Measurements from ENCODE around the gene DHODH.
"Not testable (repeated sequence)": the region's sequence is repeated elsewhere in the genome, so short reads cannot be mapped to it uniquely, and the experiment has no call there.

Gene DHODH

DNA sequence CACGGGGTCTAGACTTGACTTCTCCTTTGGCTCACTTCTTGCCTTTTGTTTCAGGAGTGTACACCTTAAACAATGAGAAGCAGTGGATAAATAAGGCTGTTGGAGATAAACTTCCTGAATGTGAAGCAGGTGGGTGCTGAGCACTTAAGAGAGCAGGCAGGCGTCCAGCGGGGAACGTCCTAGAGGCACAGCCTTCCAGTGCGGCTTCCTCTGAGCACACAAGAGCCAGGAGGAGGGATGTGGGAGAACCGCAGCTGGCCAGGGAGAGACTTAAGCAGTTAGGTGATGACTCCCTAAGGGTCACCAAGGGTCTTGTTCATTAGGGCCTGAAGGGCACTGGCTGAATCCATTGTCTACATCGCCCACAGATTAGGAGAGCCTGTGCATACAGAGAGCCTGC is 50.5 kb downstream of the DHODH start:
- H3K36me3 Mint-ChIP-seq; H3K27ac Mint-ChIP-seq; H3K4me3 Mint-ChIP-seq; H3K9me3 Mint-ChIP-seq (ENCODE audit: low read depth); H3K27me3 Mint-ChIP-seq; H3K4me1 Mint-ChIP-seq (ENCODE audit: low read depth): not testable (repeated sequence)

DNA sequence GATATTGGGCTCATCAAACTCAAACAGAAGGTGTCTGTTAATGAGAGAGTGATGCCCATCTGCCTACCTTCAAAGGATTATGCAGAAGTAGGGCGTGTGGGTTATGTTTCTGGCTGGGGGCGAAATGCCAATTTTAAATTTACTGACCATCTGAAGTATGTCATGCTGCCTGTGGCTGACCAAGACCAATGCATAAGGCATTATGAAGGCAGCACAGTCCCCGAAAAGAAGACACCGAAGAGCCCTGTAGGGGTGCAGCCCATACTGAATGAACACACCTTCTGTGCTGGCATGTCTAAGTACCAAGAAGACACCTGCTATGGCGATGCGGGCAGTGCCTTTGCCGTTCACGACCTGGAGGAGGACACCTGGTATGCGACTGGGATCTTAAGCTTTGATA is 51.9 kb downstream of the DHODH start:
- peaks cover 6% of the 10 kb centered on the region for H3K36me3 Mint-ChIP-seq
- H3K27me3 Mint-ChIP-seq = no peaks in the 10 kb centered on the region
- no peaks in the 10 kb centered on the region for H3K9me3 Mint-ChIP-seq (ENCODE audit: low read depth)
- no peak overlapping the region for H3K27ac Mint-ChIP-seq
- no peak overlapping the region for H3K4me3 Mint-ChIP-seq
- no peaks in the 10 kb centered on the region for H3K4me1 Mint-ChIP-seq (ENCODE audit: low read depth)

DNA sequence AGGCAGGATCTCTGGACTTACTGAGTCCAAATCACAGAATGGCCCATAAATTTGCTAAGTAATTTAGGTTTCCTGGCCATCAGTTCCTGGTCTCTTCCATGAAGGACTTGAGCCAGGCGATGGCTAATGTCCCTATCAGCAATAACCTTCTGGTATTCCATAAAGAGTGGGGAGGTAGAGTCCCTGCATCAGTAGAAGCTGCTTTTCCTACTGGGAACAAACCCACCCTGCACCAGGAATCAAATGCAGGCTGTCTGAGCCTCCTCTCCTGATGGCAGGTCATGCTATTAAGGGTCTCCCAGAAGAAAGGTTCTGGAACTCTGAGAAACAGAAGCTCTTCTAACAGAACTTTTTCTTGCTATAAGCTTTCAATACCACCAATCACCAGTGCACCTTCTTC is 53.0 kb downstream of the DHODH start:
- H3K27ac Mint-ChIP-seq = no peak overlapping the region
- H3K27me3 Mint-ChIP-seq = no peaks in the 10 kb centered on the region
- H3K4me1 Mint-ChIP-seq (ENCODE audit: low read depth) = no peaks in the 10 kb centered on the region
- peaks cover 3% of the 10 kb centered on the region for H3K36me3 Mint-ChIP-seq
- H3K4me3 Mint-ChIP-seq = no peak overlapping the region
- no peaks in the 10 kb centered on the region for H3K9me3 Mint-ChIP-seq (ENCODE audit: low read depth)

DNA sequence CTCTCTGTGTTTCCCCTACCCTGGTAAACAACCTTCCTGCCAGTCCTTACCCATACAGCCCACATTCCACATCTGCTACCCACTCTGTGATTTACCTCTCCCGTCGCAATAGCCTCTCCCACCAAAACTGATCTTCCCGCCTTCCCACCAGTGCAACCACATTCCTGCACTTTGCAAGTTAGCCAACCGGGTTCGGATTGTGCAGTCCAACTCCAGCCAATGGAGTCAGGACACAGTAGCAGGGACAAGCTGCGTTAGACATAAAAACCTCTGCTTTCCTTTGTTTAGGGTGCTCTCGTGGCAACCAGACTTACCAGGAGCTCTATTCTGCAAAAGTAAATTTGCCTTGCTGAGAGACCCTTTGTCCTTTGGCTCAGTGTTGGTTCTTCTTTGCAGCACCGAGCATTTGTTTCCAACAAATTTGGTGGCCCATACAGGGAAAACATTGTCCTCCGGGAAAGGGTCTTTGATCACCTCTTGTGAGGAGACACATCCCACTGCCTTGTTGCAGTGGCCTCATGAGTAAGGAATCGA is 55.9 kb downstream of the DHODH start:
- H3K4me3 Mint-ChIP-seq = no peak overlapping the region
- H3K27me3 Mint-ChIP-seq = no peaks in the 10 kb centered on the region

DNA sequence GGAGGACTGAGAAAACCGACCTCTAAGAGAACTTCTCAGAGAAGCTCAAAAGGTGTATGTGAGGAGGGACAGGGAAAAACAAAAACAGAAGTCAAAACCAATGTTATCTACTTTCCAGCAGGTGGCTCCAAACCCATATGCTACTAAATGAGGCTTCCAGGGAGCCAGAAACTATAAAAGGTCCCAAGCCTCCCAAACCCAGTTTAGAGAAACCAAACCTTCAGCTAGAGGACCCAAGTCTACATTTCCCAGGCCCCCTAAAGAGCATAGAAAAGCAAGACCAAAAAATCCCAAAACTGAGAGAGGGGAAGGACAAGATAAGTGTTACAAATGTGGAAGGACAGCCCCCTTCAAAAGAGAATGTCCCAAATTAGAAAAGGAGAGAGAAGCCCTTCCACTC is 58.2 kb downstream of the DHODH start:
- H3K9me3 Mint-ChIP-seq (ENCODE audit: low read depth) = no peaks in the 10 kb centered on the region
- H3K27ac Mint-ChIP-seq = no peak overlapping the region

More for the DNA sequence above, 55.9 kb downstream of the DHODH start:
- Mint-ChIP-seq H3K9me3 (ENCODE audit: low read depth) (no peaks in the 10 kb centered on the region), H3K36me3 (peaks cover 3% of the 10 kb centered on the region), H3K27ac (no peak overlapping the region), H3K4me1 (ENCODE audit: low read depth) (no peaks in the 10 kb centered on the region)

DNA sequence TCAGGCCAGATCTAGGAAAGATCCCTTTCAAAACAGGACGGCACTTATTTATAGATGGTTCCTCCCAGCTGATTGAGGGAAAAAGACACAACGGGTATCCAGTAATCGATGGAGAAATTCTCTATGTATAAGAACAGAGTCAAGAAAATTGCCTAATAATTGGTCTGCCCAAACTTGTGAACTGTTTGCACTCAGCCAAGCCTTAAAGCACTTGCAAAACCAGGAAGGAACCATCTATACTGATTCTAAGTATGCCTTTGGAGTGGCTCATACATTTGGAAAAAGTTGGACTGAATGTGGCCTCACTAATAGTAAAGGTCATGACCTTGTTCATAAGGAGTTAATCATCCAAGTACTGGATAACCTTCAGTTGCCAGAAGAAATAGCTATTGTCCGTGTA is 60.4 kb downstream of the DHODH start:
- H3K27ac Mint-ChIP-seq = no peak overlapping the region
- no peaks in the 10 kb centered on the region for H3K27me3 Mint-ChIP-seq
- no peaks in the 10 kb centered on the region for H3K9me3 Mint-ChIP-seq (ENCODE audit: low read depth)
- peaks cover 3% of the 10 kb centered on the region for H3K36me3 Mint-ChIP-seq
- no peaks in the 10 kb centered on the region for H3K4me1 Mint-ChIP-seq (ENCODE audit: low read depth)
- H3K4me3 Mint-ChIP-seq = no peak overlapping the region

More for the DNA sequence above, 58.2 kb downstream of the DHODH start:
- Mint-ChIP-seq H3K4me3 (no peak overlapping the region), H3K27me3 (no peaks in the 10 kb centered on the region), H3K4me1 (ENCODE audit: low read depth) (no peaks in the 10 kb centered on the region), H3K36me3 (peaks cover 3% of the 10 kb centered on the region)

DNA sequence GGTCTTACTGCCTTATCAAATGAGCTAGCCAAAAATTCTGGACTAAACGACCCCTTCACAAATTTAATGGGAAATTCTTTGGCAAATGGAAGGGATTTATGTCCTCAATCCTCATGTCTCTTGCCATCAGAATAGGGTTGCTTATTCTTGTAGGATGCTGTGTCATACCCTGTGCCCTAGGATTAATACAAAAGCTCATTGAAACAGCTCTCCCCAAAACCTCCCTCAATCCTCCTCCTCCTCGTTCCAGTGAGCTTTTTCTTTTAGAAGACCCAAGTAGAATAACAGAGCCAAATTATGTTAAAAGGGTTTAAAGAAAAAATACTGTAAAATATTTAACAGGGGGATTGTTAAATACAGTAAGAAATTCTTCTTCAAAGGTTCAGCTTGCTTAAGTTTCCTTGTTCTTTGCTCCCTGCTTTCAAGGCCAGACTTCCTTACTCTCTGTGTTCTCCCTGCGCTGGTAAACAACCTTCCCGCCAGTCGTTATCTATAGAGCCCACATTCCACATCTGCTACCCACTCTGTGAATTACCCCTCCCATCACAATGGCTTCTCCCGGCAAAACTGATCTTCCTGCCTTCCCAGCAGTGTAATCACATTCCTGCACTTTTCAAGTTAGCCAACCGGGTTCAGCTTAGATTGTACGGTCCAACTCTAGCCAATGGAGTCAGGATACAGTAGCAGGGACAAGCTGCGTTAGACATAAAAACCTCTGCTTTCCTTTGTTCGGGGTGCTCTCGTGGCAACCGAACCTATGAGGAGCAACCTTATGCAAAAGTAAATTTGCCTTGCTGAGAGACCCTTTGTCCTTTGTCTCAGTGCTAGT is 64.2 kb downstream of the DHODH start:
- no peaks in the 10 kb centered on the region for H3K27me3 Mint-ChIP-seq
- no peaks in the 10 kb centered on the region for H3K9me3 Mint-ChIP-seq (ENCODE audit: low read depth)
- no peak overlapping the region for H3K4me3 Mint-ChIP-seq
- no peaks in the 10 kb centered on the region for H3K36me3 Mint-ChIP-seq
- no peak overlapping the region for H3K27ac Mint-ChIP-seq
- no peaks in the 10 kb centered on the region for H3K4me1 Mint-ChIP-seq (ENCODE audit: low read depth)

DNA sequence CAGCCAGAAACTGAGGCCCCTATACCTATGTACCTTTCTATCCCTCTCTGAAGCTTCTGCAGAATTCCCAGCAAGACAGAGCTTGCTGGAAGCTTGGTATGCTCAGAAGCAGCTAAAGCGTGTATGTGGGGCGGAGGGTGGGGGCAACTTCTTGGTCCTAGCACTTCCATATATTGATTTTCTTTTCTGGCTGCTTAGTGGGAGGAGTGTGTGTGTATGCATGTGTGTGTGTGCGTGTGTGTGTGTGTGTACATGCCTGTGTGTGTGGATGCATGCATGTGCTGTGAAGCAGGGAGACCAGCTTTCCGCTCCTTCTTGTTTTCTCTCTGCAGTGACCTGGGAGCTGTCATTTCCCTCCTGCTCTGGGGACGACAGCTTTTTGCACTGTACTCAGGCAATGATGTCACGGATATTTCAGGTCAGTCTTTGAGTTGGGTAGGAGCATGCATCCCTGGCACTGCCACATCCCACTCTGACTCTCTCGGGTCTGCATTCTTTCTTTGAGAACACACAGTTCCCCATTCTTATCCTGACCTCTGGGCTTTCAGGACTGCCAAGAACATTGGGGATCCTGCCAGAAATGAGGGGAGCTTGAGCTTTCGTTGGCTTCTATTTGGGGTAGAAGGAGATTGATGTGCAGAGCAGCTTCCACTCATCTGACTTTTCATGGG is 65.2 kb downstream of the DHODH start:
- Mint-ChIP-seq H3K36me3 (no peaks in the 10 kb centered on the region), H3K9me3 (ENCODE audit: low read depth) (no peaks in the 10 kb centered on the region), H3K27me3 (no peaks in the 10 kb centered on the region), H3K4me3 (no peak overlapping the region), H3K27ac (no peak overlapping the region), H3K4me1 (ENCODE audit: low read depth) (no peaks in the 10 kb centered on the region)

DNA sequence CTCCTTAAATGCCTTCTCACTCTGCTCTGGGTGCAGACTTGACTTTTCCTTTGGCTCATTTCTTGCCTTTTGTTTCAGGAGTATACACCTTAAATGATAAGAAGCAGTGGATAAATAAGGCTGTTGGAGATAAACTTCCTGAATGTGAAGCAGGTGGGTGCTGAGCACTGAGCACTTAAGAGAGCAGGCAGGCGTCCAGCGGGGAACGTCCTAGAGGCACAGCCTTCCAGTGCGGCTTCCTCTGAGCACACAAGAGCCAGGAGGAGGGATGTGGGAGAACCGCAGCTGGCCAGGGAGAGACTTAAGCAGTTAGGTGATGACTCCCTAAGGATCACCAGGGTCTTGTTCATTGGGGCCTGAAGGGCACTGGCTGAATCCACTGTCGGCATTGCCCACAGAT is 66.5 kb downstream of the DHODH start:
- H3K9me3 Mint-ChIP-seq (ENCODE audit: low read depth); H3K36me3 Mint-ChIP-seq; H3K27me3 Mint-ChIP-seq; H3K4me1 Mint-ChIP-seq (ENCODE audit: low read depth); H3K4me3 Mint-ChIP-seq; H3K27ac Mint-ChIP-seq: not testable (repeated sequence)

All from activated naive CD8-positive, alpha-beta T cell (primary cell).